22Rv1 (cell line): Measurements from ENCODE around the gene TECR.

Experiments
- H3K27ac ChIP-seq: fragments of 450-650 bp; 2 replicates; pipeline ENCODE4 v1.5.1; 2017
- CTCF ChIP-seq: fragments of 450-650 bp; IDR thresholded peaks from 2 replicates; pipeline ENCODE4 v1.5.1; 2017; ENCODE audit warnings: mild to moderate bottlenecking
- ZFX ChIP-seq: fragments of 450-650 bp; IDR thresholded peaks from 2 replicates; pipeline ENCODE4 v1.6.1; 2017; ENCODE audit warnings: antibody characterized with exemption, borderline replicate concordance

The TECR gene

GRCh38 chr19:14517840-14518505 is 11.4 kb upstream of the TECR start, which contains the start of gene DNAJB1:
TSS of gene DNAJB1 (minus strand) at chr19:14518397. CDS start at chr19:14518349, 48 bp downstream.
- no peak for TF ChIP-seq ZFX
- no peak for TF ChIP-seq CTCF
- H3K27ac ChIP-seq: peak within 1 kb of the TSS; percentile 92

GRCh38 chr19:14519245-14519859 is 10.0 kb upstream of the TECR start:
- peak overlapping the region; percentile 92 for H3K27ac ChIP-seq
- TF ChIP-seq CTCF: no peak
- no peak for TF ChIP-seq ZFX

GRCh38 chr19:14519860-14520407 is 9.5 kb upstream of the TECR start:
- H3K27ac ChIP-seq: peak overlapping the region; percentile 92
- TF ChIP-seq CTCF (no peak), ZFX (no peak)

GRCh38 chr19:14520543-14520942 is 8.9 kb upstream of the TECR start:
- H3K27ac ChIP-seq: peak overlapping the region; percentile 92
- TF ChIP-seq CTCF (no peak), ZFX (no peak)

- no peak overlapping the region for H3K27ac ChIP-seq
- TF ChIP-seq CTCF (no peak), ZFX (no peak)
Measured at GRCh38 chr19:14525729-14526128, 3.7 kb upstream of the TECR start.

- TF ChIP-seq CTCF (no peak), ZFX (no peak)
- H3K27ac ChIP-seq: no peak overlapping the region
Measured at GRCh38 chr19:14526423-14526822, 3.0 kb upstream of the TECR start.

- TF ChIP-seq CTCF: no peak
- TF ChIP-seq ZFX: no peak
- peak overlapping the region; percentile 80 for H3K27ac ChIP-seq
Measured at GRCh38 chr19:14528419-14529253, 758 bp upstream of the TECR start.
